MM.1S (cell line): ENCODE results near the gene CDKN2B-AS1.

Experiments used
- DNase-seq: peaks from one replicate; pipeline ENCODE4 v3.0.0-alpha.2; 2015
- H2AFZ ChIP-seq: fragments of 300-600 bp; sonication (generic); 2 replicates; pipeline ENCODE4 v1.6.0; 2016; ENCODE audit warnings: antibody characterized with exemption, low read length
- H3F3A ChIP-seq: fragments of 300-600 bp; sonication (generic); 2 replicates; pipeline ENCODE4 v1.6.1; 2016; ENCODE audit warnings: mild to moderate bottlenecking, antibody characterized with exemption, low read length, moderate library complexity, mixed read lengths; ENCODE audit not compliant: insufficient read depth
- H3K27ac ChIP-seq: fragments of 300-600 bp; sonication (generic); 2 replicates; pipeline ENCODE4 v1.5.1; 2016; ENCODE audit warnings: mild to moderate bottlenecking, low read length
- H3K27me3 ChIP-seq: fragments of 300-600 bp; sonication (generic); replicated peaks from 2 replicates; pipeline ENCODE4 v1.6.0; 2016; ENCODE audit warnings: low read length; ENCODE audit not compliant: insufficient read depth
- H3K36me3 ChIP-seq: fragments of 300-600 bp; sonication (generic); replicated peaks from 2 replicates; pipeline ENCODE4 v1.6.1; 2016; ENCODE audit warnings: mild to moderate bottlenecking, low read length, mixed read lengths; ENCODE audit not compliant: insufficient read depth
- H3K4me1 ChIP-seq: fragments of 300-600 bp; sonication (generic); 2 replicates; pipeline ENCODE4 v1.6.1; 2016; ENCODE audit warnings: low read length, mixed read lengths
- H3K4me2 ChIP-seq: fragments of 300-600 bp; sonication (generic); 2 replicates; pipeline ENCODE4 v1.6.0; 2016; ENCODE audit warnings: low read depth, low read length
- H3K4me3 ChIP-seq: fragments of 300-600 bp; sonication (generic); 2 replicates; pipeline ENCODE4 v1.5.1; 2016; ENCODE audit warnings: low read length, mixed read lengths
- H3K79me2 ChIP-seq: fragments of 300-600 bp; sonication (generic); 2 replicates; pipeline ENCODE4 v1.6.1; 2016; ENCODE audit warnings: mixed run types, low read length, mixed read lengths
- H3K9ac ChIP-seq: fragments of 300-600 bp; sonication (generic); 2 replicates; pipeline ENCODE4 v1.6.1; 2016; ENCODE audit warnings: low read length, mixed read lengths
- H3K9me2 ChIP-seq: fragments of 300-600 bp; sonication (generic); replicated peaks from 2 replicates; pipeline ENCODE4 v1.6.1; 2016; ENCODE audit warnings: mild to moderate bottlenecking, low read length, mixed read lengths; ENCODE audit not compliant: insufficient read depth
- H3K9me3 ChIP-seq: fragments of 300-600 bp; sonication (generic); replicated peaks from 2 replicates; pipeline ENCODE4 v1.6.1; 2016; ENCODE audit warnings: mild to moderate bottlenecking, low read length, mixed read lengths; ENCODE audit not compliant: insufficient read depth
- H4K20me1 ChIP-seq: fragments of 300-600 bp; sonication (generic); 2 replicates; pipeline ENCODE4 v1.6.1; 2016; ENCODE audit warnings: mild to moderate bottlenecking, low read length, moderate library complexity, mixed read lengths; ENCODE audit not compliant: insufficient read depth
- EZH2 ChIP-seq: fragments of 300-600 bp; sonication (generic); optimal IDR thresholded peaks from 2 replicates; pipeline ENCODE3; 2017; ENCODE audit warnings: low read depth, mild to moderate bottlenecking, antibody characterized with exemption, low read length, mixed read lengths
- EZH2phosphoT487 ChIP-seq: fragments of 300-600 bp; sonication (generic); IDR thresholded peaks from 2 replicates; pipeline ENCODE4 v1.6.1; 2018; ENCODE audit warnings: antibody characterized with exemption, low read length
- TF ChIP-seq, protein P1 (sequence below): fragments of 300-600 bp; sonication (generic); IDR thresholded peaks from 2 replicates; pipeline ENCODE4 v1.5.1; 2016; ENCODE audit warnings: antibody characterized with exemption, low read length, mixed read lengths

The CDKN2B-AS1 gene

DNA sequence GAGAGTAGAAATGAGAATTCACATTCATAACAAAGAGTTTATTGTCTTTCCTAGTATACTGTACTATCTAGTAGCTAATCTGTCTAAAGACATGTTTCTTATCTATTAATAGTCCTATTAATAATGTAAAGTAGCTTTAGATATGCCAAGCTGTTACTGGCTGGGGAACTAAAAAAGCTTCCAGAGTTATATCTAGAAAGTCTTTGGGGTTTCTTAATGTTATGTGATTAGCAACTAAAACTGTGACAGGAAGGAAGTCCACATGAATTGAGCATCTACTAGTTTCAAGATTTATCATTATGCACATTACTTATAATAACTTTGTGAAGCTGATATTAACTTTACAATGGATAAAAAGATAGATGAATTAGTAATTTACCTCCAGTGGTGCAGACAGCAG, 137.2 kb downstream of the CDKN2B-AS1 start:
- H3K36me3 ChIP-seq: no peaks in the 10 kb centered on the region

DNA sequence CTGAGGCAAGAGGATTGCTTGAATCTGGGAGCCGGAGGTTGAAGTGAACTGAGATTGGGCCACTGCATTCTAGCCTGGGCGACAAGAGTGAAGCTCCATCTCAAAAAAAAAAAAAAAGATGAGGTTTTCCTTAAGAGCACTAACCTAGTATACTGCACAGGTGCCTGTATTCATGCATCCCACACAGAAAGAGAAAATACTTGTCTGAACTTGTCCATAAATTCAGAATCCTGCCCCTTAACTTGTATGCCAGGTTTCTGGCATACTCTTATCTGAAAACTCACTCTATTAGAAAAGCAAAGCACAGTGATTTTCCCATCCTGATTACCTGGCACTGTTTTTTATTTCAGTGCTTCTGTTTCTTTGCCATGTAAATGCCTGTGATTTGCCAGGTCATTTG, 139.8 kb downstream of the CDKN2B-AS1 start:
- Histone ChIP-seq H3K79me2 (no peaks in the 10 kb centered on the region), H3K36me3 (no peaks in the 10 kb centered on the region), H3K4me3 (no peak overlapping the region), H3K27ac (no peak overlapping the region), H3K4me2 (no peak overlapping the region), H4K20me1 (no peaks in the 10 kb centered on the region), H3K9me2 (no peaks in the 10 kb centered on the region), H3K27me3 (no peaks in the 10 kb centered on the region), H3K4me1 (no peaks in the 10 kb centered on the region), H3K9ac (no peak overlapping the region), H3K9me3 (no peaks in the 10 kb centered on the region), H2AFZ (no peak overlapping the region), H3F3A (no peaks in the 10 kb centered on the region)
- DNase-seq: no peak
- TF ChIP-seq EZH2: no peak
- TF ChIP-seq EZH2phosphoT487: no peak
- TF ChIP-seq, protein P1, sequence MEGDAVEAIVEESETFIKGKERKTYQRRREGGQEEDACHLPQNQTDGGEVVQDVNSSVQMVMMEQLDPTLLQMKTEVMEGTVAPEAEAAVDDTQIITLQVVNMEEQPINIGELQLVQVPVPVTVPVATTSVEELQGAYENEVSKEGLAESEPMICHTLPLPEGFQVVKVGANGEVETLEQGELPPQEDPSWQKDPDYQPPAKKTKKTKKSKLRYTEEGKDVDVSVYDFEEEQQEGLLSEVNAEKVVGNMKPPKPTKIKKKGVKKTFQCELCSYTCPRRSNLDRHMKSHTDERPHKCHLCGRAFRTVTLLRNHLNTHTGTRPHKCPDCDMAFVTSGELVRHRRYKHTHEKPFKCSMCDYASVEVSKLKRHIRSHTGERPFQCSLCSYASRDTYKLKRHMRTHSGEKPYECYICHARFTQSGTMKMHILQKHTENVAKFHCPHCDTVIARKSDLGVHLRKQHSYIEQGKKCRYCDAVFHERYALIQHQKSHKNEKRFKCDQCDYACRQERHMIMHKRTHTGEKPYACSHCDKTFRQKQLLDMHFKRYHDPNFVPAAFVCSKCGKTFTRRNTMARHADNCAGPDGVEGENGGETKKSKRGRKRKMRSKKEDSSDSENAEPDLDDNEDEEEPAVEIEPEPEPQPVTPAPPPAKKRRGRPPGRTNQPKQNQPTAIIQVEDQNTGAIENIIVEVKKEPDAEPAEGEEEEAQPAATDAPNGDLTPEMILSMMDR: no peak

More for the DNA sequence above, 137.2 kb downstream of the CDKN2B-AS1 start:
- Histone ChIP-seq H4K20me1 (no peaks in the 10 kb centered on the region), H3K4me2 (no peak overlapping the region), H3K27me3 (no peaks in the 10 kb centered on the region), H3K79me2 (no peaks in the 10 kb centered on the region), H3K9me3 (no peaks in the 10 kb centered on the region), H2AFZ (no peak overlapping the region), H3K4me3 (no peak overlapping the region), H3K27ac (no peak overlapping the region), H3K9me2 (no peaks in the 10 kb centered on the region), H3K4me1 (no peaks in the 10 kb centered on the region), H3F3A (no peaks in the 10 kb centered on the region), H3K9ac (no peak overlapping the region)
- TF ChIP-seq EZH2phosphoT487 (no peak), EZH2 (no peak)
- TF ChIP-seq, protein P1: no peak
- DNase-seq: no peak

DNA sequence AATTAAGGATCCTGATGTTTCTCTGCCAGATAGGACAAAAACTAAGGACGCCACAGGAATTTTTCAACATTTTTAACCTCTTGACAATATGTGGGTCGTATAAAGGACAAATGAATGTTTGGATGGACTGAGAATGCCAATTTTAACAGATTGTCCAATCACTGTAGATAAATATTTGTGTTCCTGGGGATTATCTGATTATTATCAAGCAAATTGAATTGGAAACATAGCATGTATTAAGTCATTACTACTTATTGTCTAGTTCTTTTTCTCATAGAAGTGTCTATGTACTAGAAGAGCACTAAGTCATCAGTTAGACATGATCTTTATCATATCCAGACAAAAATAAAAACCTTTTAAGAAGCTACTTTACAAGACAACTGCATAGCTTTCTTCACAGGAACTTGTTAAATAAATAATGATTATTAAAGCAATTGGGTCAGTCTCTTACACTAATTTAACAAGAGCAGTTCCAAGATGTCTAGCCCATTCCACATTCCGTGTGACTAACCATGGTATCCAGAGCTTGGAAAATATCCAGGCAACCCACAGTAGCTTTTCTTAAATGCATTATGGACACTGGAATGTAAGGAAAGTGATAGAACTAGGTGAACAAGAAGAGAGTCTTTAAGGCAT, 142.0 kb downstream of the CDKN2B-AS1 start:
- Histone ChIP-seq H3K4me2 (no peak overlapping the region), H3K4me1 (no peaks in the 10 kb centered on the region), H3K9me3 (no peaks in the 10 kb centered on the region), H3K36me3 (no peaks in the 10 kb centered on the region), H3K4me3 (no peak overlapping the region), H3K27ac (no peak overlapping the region), H3K9me2 (no peaks in the 10 kb centered on the region), H3K79me2 (no peaks in the 10 kb centered on the region), H3F3A (no peaks in the 10 kb centered on the region), H3K27me3 (no peaks in the 10 kb centered on the region), H3K9ac (no peak overlapping the region), H2AFZ (no peak overlapping the region), H4K20me1 (no peaks in the 10 kb centered on the region)
- TF ChIP-seq EZH2: no peak
- TF ChIP-seq, protein P1: no peak
- no peak for TF ChIP-seq EZH2phosphoT487
- no peak for DNase-seq
